Kidney (tissue), 14 donors: ENCODE data around the gene PLXDC1. TPM values are rescaled to one million over a fixed set of nuclear protein-coding genes. Genes with fewer than 3 reads are reported as not detected.

Source experiments
- DNase-seq, 5 donors: peaks; one replicate each; pipeline ENCODE4 v3.0.0-alpha.2; 2013 to 2020
- FAIRE-seq: peaks from 2 replicates; lab custom pipeline; 2012; peaks lifted over from hg19 to GRCh38; lab: Jason Lieb, UNC
- H3K27ac ChIP-seq, 2 donors: one replicate each; pipeline ENCODE4 v1.7.0; 2013; ENCODE audit warnings: low read depth in 2 of 2, low read length in 2 of 2, inconsistent platforms in 1 of 2
- H3K27me3 ChIP-seq: one replicate; pipeline ENCODE4 v1.7.1; 2013; ENCODE audit warnings: low read length, inconsistent platforms; ENCODE audit not compliant: control insufficient read depth, insufficient read depth
- H3K36me3 ChIP-seq, 3 donors: one replicate each; pipeline versions ENCODE4 v1.7.0 to v1.7.1; 2013; ENCODE audit warnings: low read length in 3 of 3, control low read depth in 1 of 3, inconsistent platforms in 1 of 3; ENCODE audit not compliant: insufficient read depth in 3 of 3, control insufficient read depth in 2 of 3
- H3K4me1 ChIP-seq, 3 donors: one replicate each; pipeline versions ENCODE4 v1.7.0 to v1.7.1; 2013; ENCODE audit warnings: low read length in 3 of 3, inconsistent platforms in 1 of 3, low read depth in 1 of 3; ENCODE audit not compliant: control insufficient read depth in 2 of 3, insufficient read depth in 2 of 3
- H3K4me3 ChIP-seq, 3 donors: one replicate each; pipeline versions ENCODE4 v1.7.0 to v1.8.1; 2013; ENCODE audit warnings: low read length in 3 of 3, control low read depth in 1 of 3, inconsistent platforms in 1 of 3
- H3K9ac ChIP-seq, 3 donors: one replicate each; pipeline versions ENCODE4 v1.7.0 to v1.7.1; 2013; ENCODE audit warnings: low read length in 3 of 3, control low read depth in 1 of 3, inconsistent platforms in 1 of 3
- H3K9me3 ChIP-seq, 3 donors: one replicate each; pipeline versions ENCODE4 v1.7.0 to v1.7.1; 2013; ENCODE audit warnings: low read length in 3 of 3, control low read depth in 1 of 3, inconsistent platforms in 1 of 3; ENCODE audit not compliant: control insufficient read depth in 2 of 3, insufficient read depth in 1 of 3
- CTCF ChIP-seq: IDR thresholded peaks from 3 replicates; pipeline ENCODE4 v1.5.1; 2012; ENCODE audit warnings: mild to moderate bottlenecking, moderate library complexity, borderline replicate concordance; ENCODE audit not compliant: insufficient read depth; ENCODE audit errors: extremely low read depth
- intact Hi-C: fragments of 100-400 bp; cut with DNase I; formaldehyde crosslinking; loops from one replicate; pipeline ENCODE4 v1.11.1; 2022
- polyA plus RNA-seq: library from polyadenylated mRNA; stranded (reverse); fragments of 350-450 nt; fragmentation: Illumina TruSeq; extraction: RNeasy Lipid Tissue Mini Kit (QIAGEN cat#74804); gene quantifications from one replicate; pipeline ENCODE4 v1.2.3, GENCODE V29; 2014; ENCODE audit warnings: low read depth, low replicate concordance; ENCODE audit not compliant: insufficient read depth
- total RNA-seq: library from RNA; stranded (reverse); fragmentation: NEBNext Ultra II Directional; extraction: Animal tissue kit (Norgen Biotek cat#: 25700); gene quantifications from one replicate; pipeline ENCODE4 v1.2.1, GENCODE V29; 2021
- donor health status: control.
- donor health status: control.
- donor health status: control.
- donor health status: control.
- donor health status: control.
- donor health status: DM: yes; HTN: yes; CAD: no.
- donor health status: Normal renal cell carcinoma (clear cell type).

PLXDC1 gene
- total and polyA plus RNA-seq, 2 donors from 2014 or later = 4.5 to 11.1 TPM

GRCh38 chr17:39090400-39090799 is 61.0 kb downstream of the PLXDC1 start:
- H3K4me1 ChIP-seq = peaks cover 0 to 2% (median 0%) of the 10 kb centered on the region in 3 donors
- no peaks in the 10 kb centered on the region for H3K27me3 ChIP-seq
- intact Hi-C loops = no loop called here
- DNase-seq = no peak
- no peak for TF ChIP-seq CTCF
- H3K4me3 ChIP-seq = no peak overlapping the region
- no peaks in the 10 kb centered on the region for H3K9me3 ChIP-seq
- no peak overlapping the region for H3K9ac ChIP-seq
- H3K36me3 ChIP-seq = no peaks in the 10 kb centered on the region
- H3K27ac ChIP-seq = no peak overlapping the region
- FAIRE-seq = no peak

GRCh38 chr17:39084558-39084957 is 66.9 kb downstream of the PLXDC1 start:
- H3K9ac ChIP-seq = no peak overlapping the region
- no peak for TF ChIP-seq CTCF
- DNase-seq (no peak), FAIRE-seq (no peak)
- H3K4me3 ChIP-seq = no peak overlapping the region
- intact Hi-C loops = no loop called here
- no peak overlapping the region for H3K27ac ChIP-seq
- no peaks in the 10 kb centered on the region for H3K9me3 ChIP-seq
- H3K4me1 ChIP-seq = peaks cover 0 to 4% (median 0%) of the 10 kb centered on the region in 3 donors
- H3K27me3 ChIP-seq = no peaks in the 10 kb centered on the region
- H3K36me3 ChIP-seq = no peaks in the 10 kb centered on the region

DNA sequence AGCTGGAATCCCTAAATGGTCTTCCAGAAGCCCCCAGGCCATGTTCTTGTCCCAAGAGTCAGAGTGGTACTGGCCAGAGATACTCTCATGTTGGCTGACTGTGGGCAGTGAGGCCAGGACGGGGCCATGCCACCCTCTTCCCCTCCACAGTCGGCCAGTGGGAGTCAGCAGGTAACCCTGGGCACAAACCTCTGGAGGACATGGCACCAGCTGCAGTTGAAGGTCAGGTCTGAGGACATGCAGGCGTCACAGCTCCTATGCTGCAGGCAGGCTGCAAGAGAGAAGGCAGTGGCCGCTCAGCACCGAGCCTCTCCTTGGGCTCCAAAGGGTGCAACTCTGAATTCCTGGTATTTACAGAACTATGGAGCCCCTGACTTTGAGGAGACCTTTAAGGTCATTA is 68.2 kb downstream of the PLXDC1 start:
- no peak for TF ChIP-seq CTCF
- H3K27me3 ChIP-seq = no peaks in the 10 kb centered on the region
- intact Hi-C loops = no loop called here
- H3K36me3 ChIP-seq = no peaks in the 10 kb centered on the region
- H3K9me3 ChIP-seq = no peaks in the 10 kb centered on the region
- H3K9ac ChIP-seq = no peak overlapping the region
- FAIRE-seq (no peak), DNase-seq (no peak)
- peaks cover 0 to 4% (median 0%) of the 10 kb centered on the region in 3 donors for H3K4me1 ChIP-seq
- H3K27ac ChIP-seq = no peak overlapping the region
- H3K4me3 ChIP-seq = no peak overlapping the region

- Histone ChIP-seq H3K9ac (no peak overlapping the region), H3K4me1 (peaks cover 0 to 4% (median 0%) of the 10 kb centered on the region in 3 donors), H3K27ac (no peak overlapping the region), H3K27me3 (no peaks in the 10 kb centered on the region), H3K4me3 (no peak overlapping the region), H3K9me3 (no peaks in the 10 kb centered on the region), H3K36me3 (no peaks in the 10 kb centered on the region)
- FAIRE-seq (no peak), DNase-seq (peak in 2 of 5 donors; percentile 73 to 89)
- intact Hi-C loops = no loop called here
- no peak for TF ChIP-seq CTCF
Observed at GRCh38 chr17:39082482-39082881, 69.0 kb downstream of the PLXDC1 start.
